Body of pancreas (tissue), 4 donors: ENCODE data around the gene CD80.

Experiments
- POLR2A ChIP-seq, 3 donors: fragments of 450-650 bp; IDR thresholded peaks; one replicate each; pipeline ENCODE4 v1.6.1; 2016; ENCODE audit warnings: antibody characterized with exemption in 3 of 3, mild to moderate bottlenecking in 2 of 3
- TF ChIP-seq, protein P1 (sequence below), 7 experiments: fragments of 450-650 bp in 4 of 7; fragments of 200-600 bp in 3 of 7; sonication (generic) in 3 of 7; IDR thresholded peaks; one replicate each; pipeline ENCODE4 v1.5.1; 2016 to 2019; ENCODE audit warnings: antibody characterized with exemption in 7 of 7

DNA sequence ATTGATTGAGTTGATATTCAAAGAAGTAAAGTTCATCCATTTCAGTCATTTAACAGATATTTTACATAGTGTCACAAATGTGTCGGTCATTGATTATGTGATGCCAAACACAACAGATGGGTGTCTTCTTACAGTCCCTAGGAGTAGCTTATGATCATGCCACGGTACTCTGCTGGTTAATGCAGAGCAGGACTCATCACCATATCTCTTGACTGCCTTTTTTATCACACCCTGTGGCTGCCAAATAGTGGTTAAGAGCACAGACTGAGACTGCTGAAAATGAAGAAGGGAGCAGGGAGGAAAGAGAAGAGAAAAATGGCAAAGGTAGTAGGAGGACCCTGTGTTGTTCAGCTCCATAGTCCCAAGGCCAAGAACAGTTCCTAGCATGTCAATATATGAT is 73.9 kb downstream of the CD80 start:
- TF ChIP-seq, protein P1, sequence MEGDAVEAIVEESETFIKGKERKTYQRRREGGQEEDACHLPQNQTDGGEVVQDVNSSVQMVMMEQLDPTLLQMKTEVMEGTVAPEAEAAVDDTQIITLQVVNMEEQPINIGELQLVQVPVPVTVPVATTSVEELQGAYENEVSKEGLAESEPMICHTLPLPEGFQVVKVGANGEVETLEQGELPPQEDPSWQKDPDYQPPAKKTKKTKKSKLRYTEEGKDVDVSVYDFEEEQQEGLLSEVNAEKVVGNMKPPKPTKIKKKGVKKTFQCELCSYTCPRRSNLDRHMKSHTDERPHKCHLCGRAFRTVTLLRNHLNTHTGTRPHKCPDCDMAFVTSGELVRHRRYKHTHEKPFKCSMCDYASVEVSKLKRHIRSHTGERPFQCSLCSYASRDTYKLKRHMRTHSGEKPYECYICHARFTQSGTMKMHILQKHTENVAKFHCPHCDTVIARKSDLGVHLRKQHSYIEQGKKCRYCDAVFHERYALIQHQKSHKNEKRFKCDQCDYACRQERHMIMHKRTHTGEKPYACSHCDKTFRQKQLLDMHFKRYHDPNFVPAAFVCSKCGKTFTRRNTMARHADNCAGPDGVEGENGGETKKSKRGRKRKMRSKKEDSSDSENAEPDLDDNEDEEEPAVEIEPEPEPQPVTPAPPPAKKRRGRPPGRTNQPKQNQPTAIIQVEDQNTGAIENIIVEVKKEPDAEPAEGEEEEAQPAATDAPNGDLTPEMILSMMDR (IDR thresholded peaks at IDR 0.05) = no peak
- TF ChIP-seq POLR2A (IDR thresholded peaks at IDR 0.05) = no peak
